ENCODE measurements around the gene TRIM29. TPM values are rescaled to one million over a fixed set of nuclear protein-coding genes. Genes with fewer than 3 reads are reported as not detected.

The TRIM29 gene
- total and polyA plus RNA-seq, 4 donors: 4.4 to 26.6 (median 16.9) TPM

GRCh38 chr11:120137187-120137610, 714 bp downstream of the TRIM29 start:
- 94 to 98% methylated on average over 24 of the region's 24 CpGs for WGBS, 2 donors
- no peak for ATAC-seq (ENCODE audit: insufficient read depth, low FRiP score)
- no peaks in the 10 kb centered on the region for H3K4me1 ChIP-seq (ENCODE audit: control insufficient read depth in 5 of 5, insufficient read depth in 5 of 5, low read length in 5 of 5)

GRCh38 chr11:120136356-120136755, 1.6 kb downstream of the TRIM29 start:
- ATAC-seq (ENCODE audit: insufficient read depth, low FRiP score) (no peak), DNase-seq (no peak)
- TF ChIP-seq, protein P1, sequence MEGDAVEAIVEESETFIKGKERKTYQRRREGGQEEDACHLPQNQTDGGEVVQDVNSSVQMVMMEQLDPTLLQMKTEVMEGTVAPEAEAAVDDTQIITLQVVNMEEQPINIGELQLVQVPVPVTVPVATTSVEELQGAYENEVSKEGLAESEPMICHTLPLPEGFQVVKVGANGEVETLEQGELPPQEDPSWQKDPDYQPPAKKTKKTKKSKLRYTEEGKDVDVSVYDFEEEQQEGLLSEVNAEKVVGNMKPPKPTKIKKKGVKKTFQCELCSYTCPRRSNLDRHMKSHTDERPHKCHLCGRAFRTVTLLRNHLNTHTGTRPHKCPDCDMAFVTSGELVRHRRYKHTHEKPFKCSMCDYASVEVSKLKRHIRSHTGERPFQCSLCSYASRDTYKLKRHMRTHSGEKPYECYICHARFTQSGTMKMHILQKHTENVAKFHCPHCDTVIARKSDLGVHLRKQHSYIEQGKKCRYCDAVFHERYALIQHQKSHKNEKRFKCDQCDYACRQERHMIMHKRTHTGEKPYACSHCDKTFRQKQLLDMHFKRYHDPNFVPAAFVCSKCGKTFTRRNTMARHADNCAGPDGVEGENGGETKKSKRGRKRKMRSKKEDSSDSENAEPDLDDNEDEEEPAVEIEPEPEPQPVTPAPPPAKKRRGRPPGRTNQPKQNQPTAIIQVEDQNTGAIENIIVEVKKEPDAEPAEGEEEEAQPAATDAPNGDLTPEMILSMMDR (IDR thresholded peaks at IDR 0.05; ENCODE audit: control extremely low read depth, extremely low read depth): no peak
- 84 to 92% methylated on average over 7 of the region's 7 CpGs for WGBS, 2 donors
- no peaks in the 10 kb centered on the region for H3K36me3 ChIP-seq (ENCODE audit: control insufficient read depth in 4 of 4, insufficient read depth in 4 of 4, low read length in 4 of 4)
- H3K4me3 ChIP-seq: no peak overlapping the region
- H3K9me3 ChIP-seq (ENCODE audit: control insufficient read depth in 4 of 4, insufficient read depth in 3 of 4, low read length in 3 of 4): no peaks in the 10 kb centered on the region
- H3K27me3 ChIP-seq (ENCODE audit: control insufficient read depth in 3 of 3, insufficient read depth in 3 of 3, low read length in 2 of 3): peaks cover 0 to 4% (median 4%) of the 10 kb centered on the region in 3 donors
- H3K9ac ChIP-seq (ENCODE audit: insufficient read depth in 1 of 2, low read length in 2 of 2): no peak overlapping the region
- H3K4me1 ChIP-seq (ENCODE audit: control insufficient read depth in 5 of 5, insufficient read depth in 5 of 5, low read length in 5 of 5): no peaks in the 10 kb centered on the region
- H3K27ac ChIP-seq (ENCODE audit: low read depth in 1 of 2, low read length in 1 of 2): no peak overlapping the region

More at GRCh38 chr11:120137187-120137610, 714 bp downstream of the TRIM29 start:
- Histone ChIP-seq H3K27ac (ENCODE audit: low read depth in 1 of 2, low read length in 1 of 2) (no peak overlapping the region), H3K9me3 (ENCODE audit: control insufficient read depth in 4 of 4, insufficient read depth in 3 of 4, low read length in 3 of 4) (no peaks in the 10 kb centered on the region), H3K4me3 (no peak overlapping the region), H3K9ac (ENCODE audit: insufficient read depth in 1 of 2, low read length in 2 of 2) (no peak overlapping the region), H3K36me3 (ENCODE audit: control insufficient read depth in 4 of 4, insufficient read depth in 4 of 4, low read length in 4 of 4) (no peaks in the 10 kb centered on the region), H3K27me3 (ENCODE audit: control insufficient read depth in 3 of 3, insufficient read depth in 3 of 3, low read length in 2 of 3) (peaks cover 0 to 4% (median 4%) of the 10 kb centered on the region in 3 donors)
- TF ChIP-seq, protein P1 (IDR thresholded peaks at IDR 0.05; ENCODE audit: control extremely low read depth, extremely low read depth): no peak
- DNase-seq: no peak

- H3K9me3 ChIP-seq (ENCODE audit: control insufficient read depth in 4 of 4, insufficient read depth in 3 of 4, low read length in 3 of 4): no peaks in the 10 kb centered on the region
- no peak overlapping the region for H3K9ac ChIP-seq (ENCODE audit: insufficient read depth in 1 of 2, low read length in 2 of 2)
- no peak overlapping the region for H3K4me3 ChIP-seq
- no peak for ATAC-seq (ENCODE audit: insufficient read depth, low FRiP score)
- no peak overlapping the region for H3K27ac ChIP-seq (ENCODE audit: low read depth in 1 of 2, low read length in 1 of 2)
- H3K27me3 ChIP-seq (ENCODE audit: control insufficient read depth in 3 of 3, insufficient read depth in 3 of 3, low read length in 2 of 3): peaks cover 0 to 4% (median 4%) of the 10 kb centered on the region in 3 donors
- TF ChIP-seq, protein P1 (IDR thresholded peaks at IDR 0.05; ENCODE audit: control extremely low read depth, extremely low read depth): no peak
- no peak for DNase-seq
- H3K36me3 ChIP-seq (ENCODE audit: control insufficient read depth in 4 of 4, insufficient read depth in 4 of 4, low read length in 4 of 4): no peaks in the 10 kb centered on the region
- no peaks in the 10 kb centered on the region for H3K4me1 ChIP-seq (ENCODE audit: control insufficient read depth in 5 of 5, insufficient read depth in 5 of 5, low read length in 5 of 5)
- WGBS, 2 donors: 72 to 88% methylated on average over 2 of the region's 2 CpGs
Measured at GRCh38 chr11:120135838-120136237, 2.1 kb downstream of the TRIM29 start.

DNA sequence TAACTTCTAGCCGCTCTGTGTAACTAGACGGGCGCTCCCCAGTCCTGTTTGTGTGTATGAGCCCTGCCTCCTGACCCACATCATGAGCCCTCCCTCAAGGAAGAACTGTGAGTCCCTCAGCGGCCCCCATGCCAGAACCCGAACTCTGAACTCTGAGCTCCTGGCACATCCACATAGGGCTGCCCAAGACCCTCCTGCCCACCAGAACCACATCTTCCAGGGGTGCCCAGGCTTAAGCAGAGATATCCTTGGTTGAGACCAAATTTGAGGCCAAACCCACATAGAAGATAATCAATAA, 3.0 kb downstream of the TRIM29 start:
- peaks cover 0 to under 1% (median 0%) of the 10 kb centered on the region in 3 donors for H3K27me3 ChIP-seq (ENCODE audit: control insufficient read depth in 3 of 3, insufficient read depth in 3 of 3, low read length in 2 of 3)
- H3K4me1 ChIP-seq (ENCODE audit: control insufficient read depth in 5 of 5, insufficient read depth in 5 of 5, low read length in 5 of 5): no peaks in the 10 kb centered on the region
- H3K36me3 ChIP-seq (ENCODE audit: control insufficient read depth in 4 of 4, insufficient read depth in 4 of 4, low read length in 4 of 4): no peaks in the 10 kb centered on the region
- no peaks in the 10 kb centered on the region for H3K9me3 ChIP-seq (ENCODE audit: control insufficient read depth in 4 of 4, insufficient read depth in 3 of 4, low read length in 3 of 4)
- H3K4me3 ChIP-seq: no peak overlapping the region
- H3K9ac ChIP-seq (ENCODE audit: insufficient read depth in 1 of 2, low read length in 2 of 2): no peak overlapping the region
- WGBS, 2 donors: 90 to 93% methylated on average over 5 of the region's 5 CpGs
- TF ChIP-seq, protein P1 (IDR thresholded peaks at IDR 0.05; ENCODE audit: control extremely low read depth, extremely low read depth): no peak
- no peak for DNase-seq
- no peak for ATAC-seq (ENCODE audit: insufficient read depth, low FRiP score)
- H3K27ac ChIP-seq (ENCODE audit: low read depth in 1 of 2, low read length in 1 of 2): no peak overlapping the region
